BJ (cell line): ENCODE data around the gene TNFRSF8. TPM values are rescaled to one million over a fixed set of nuclear protein-coding genes. Genes with fewer than 3 reads are reported as not detected.

ENCODE experiments used
- CTCF ChIA-PET: fragments of 350-600 bp; formaldehyde crosslinking; extraction: SDS; loops from one replicate; lab custom pipeline; 2021; ENCODE audit warnings: antibody characterized with exemption, inconsistent platforms; lab: Yijun Ruan, JAX
- POLR2A ChIA-PET: fragments of 300-600 bp; sonication (Branson Sonifier 250); formaldehyde crosslinking; extraction: SDS; loops from one replicate; lab custom pipeline; 2021; ENCODE audit warnings: antibody characterized with exemption; lab: Charles Lee
- DNase-seq: peaks from one replicate; pipeline ENCODE4 v3.0.0-alpha.2; 2011; ENCODE audit warnings: low read depth
- H3K27me3 ChIP-seq: 2 replicates; pipeline ENCODE4 v1.6.0; 2011; ENCODE audit warnings: low read length; ENCODE audit not compliant: control insufficient read depth, insufficient read depth
- H3K36me3 ChIP-seq: 2 replicates; pipeline ENCODE4 v1.5.1; 2011; ENCODE audit warnings: low read length; ENCODE audit not compliant: control insufficient read depth, insufficient read depth
- H3K4me3 ChIP-seq: 2 replicates; pipeline ENCODE4 v1.5.1; 2011; ENCODE audit warnings: low read depth, mild to moderate bottlenecking, control low read depth, low read length
- CTCF ChIP-seq: IDR thresholded peaks from 2 replicates; pipeline ENCODE4 v1.5.1; 2011; ENCODE audit warnings: low read depth, mild to moderate bottlenecking, control low read depth, inconsistent platforms, low read length, moderate library complexity; ENCODE audit not compliant: insufficient read depth
- polyA plus RNA-seq: library from polyadenylated mRNA; depleted of rRNA; stranded (reverse); fragments of >200 nt; gene quantifications from 2 replicates; pipeline ENCODE4 v1.2.3, GENCODE V29; 2011

The TNFRSF8 gene
- polyA plus RNA-seq, 1 experiment: not detected

GRCh38 chr1:12181568-12181967 lies 118.5 kb downstream of the TNFRSF8 start:
- ChIA-PET POLR2A (no interaction called here), CTCF (interaction anchor here (0.9 kb wide), 1 partner anchor 56 kb away, joined by 3 read pairs; no protein-coding TSS in a partner anchor)
- Histone ChIP-seq H3K4me3 (no peak overlapping the region), H3K36me3 (no peaks in the 10 kb centered on the region), H3K27me3 (no peaks in the 10 kb centered on the region)
- TF ChIP-seq CTCF: no peak
- DNase-seq: no peak

GRCh38 chr1:12182410-12182984 lies 119.4 kb downstream of the TNFRSF8 start:
- TF ChIP-seq CTCF: no peak
- no peak for DNase-seq
- CTCF ChIA-PET: interaction anchor here (0.5 to 2.9 kb wide), 6 partner anchors 8 to 58 kb away, joined by 3 to 15 read pairs (median 3); no protein-coding TSS in a partner anchor

GRCh38 chr1:12183095-12183794 lies 120.1 kb downstream of the TNFRSF8 start:
- Histone ChIP-seq H3K27me3 (peaks cover 2% of the 10 kb centered on the region), H3K4me3 (no peak overlapping the region), H3K36me3 (no peaks in the 10 kb centered on the region)
- CTCF ChIA-PET: interaction anchor here (0.5 to 2.9 kb wide), 8 partner anchors 8 to 1056 kb away, joined by 3 to 15 read pairs (median 3); no protein-coding TSS in a partner anchor
- DNase-seq: no peak
- POLR2A ChIA-PET: no interaction called here
- TF ChIP-seq CTCF: no peak

More at GRCh38 chr1:12182410-12182984, 119.4 kb downstream of the TNFRSF8 start:
- POLR2A ChIA-PET: no interaction called here
- Histone ChIP-seq H3K27me3 (no peaks in the 10 kb centered on the region; the same call in 1 of the 2 replicates), H3K36me3 (no peaks in the 10 kb centered on the region), H3K4me3 (no peak overlapping the region)

- no peaks in the 10 kb centered on the region for H3K36me3 ChIP-seq
- peak; percentile 42 for TF ChIP-seq CTCF
- POLR2A ChIA-PET: no interaction called here
- peaks cover 5% of the 10 kb centered on the region for H3K27me3 ChIP-seq
- no peak for DNase-seq
- CTCF ChIA-PET: interaction anchor here (0.6 to 2.9 kb wide), 5 partner anchors 9 to 1057 kb away, joined by 3 to 15 read pairs (median 5); no protein-coding TSS in a partner anchor
- no peak overlapping the region for H3K4me3 ChIP-seq
These were observed 121.0 kb downstream of the TNFRSF8 start for GRCh38 chr1:12184008-12184681.
